H9 (cell line): ENCODE data around the gene GABPB2. TPM values are rescaled to one million over a fixed set of nuclear protein-coding genes. Genes with fewer than 3 reads are reported as not detected.
"Not testable (repeated sequence)": the region's sequence is repeated elsewhere in the genome, so short reads cannot be mapped to it uniquely, and the experiment has no call there.

Experiments
- DNase-seq: peaks from one replicate; pipeline ENCODE4 v3.0.0-alpha.2; 2017
- H2AFZ ChIP-seq: one replicate; pipeline ENCODE4 v1.6.1; 2013; ENCODE audit warnings: mild to moderate bottlenecking, low read length, control low read depth, moderate library complexity
- H2AK5ac ChIP-seq: 2 replicates; pipeline ENCODE4 v1.6.1; 2013; ENCODE audit warnings: low read length, control low read depth, mixed read lengths; ENCODE audit not compliant: insufficient read length
- H2BK120ac ChIP-seq: one replicate; pipeline ENCODE4 v1.6.1; 2013; ENCODE audit warnings: low read depth, mild to moderate bottlenecking, low read length, control low read depth, inconsistent platforms; ENCODE audit not compliant: poor library complexity, severe bottlenecking
- H2BK12ac ChIP-seq: 2 replicates; pipeline ENCODE4 v1.6.1; 2013; ENCODE audit warnings: low read length, control low read depth, mixed read lengths, low read depth; ENCODE audit not compliant: insufficient read length
- H2BK15ac ChIP-seq: 2 replicates; pipeline ENCODE4 v1.6.1; 2013; ENCODE audit warnings: low read depth, low read length, control low read depth
- H2BK20ac ChIP-seq: one replicate; pipeline ENCODE4 v1.6.1; 2013; ENCODE audit warnings: low read depth, mild to moderate bottlenecking, low read length, control low read depth, inconsistent platforms; ENCODE audit not compliant: poor library complexity, severe bottlenecking
- H2BK5ac ChIP-seq: 2 replicates; pipeline ENCODE4 v1.6.1; 2013; ENCODE audit warnings: low read length, control low read depth, mixed read lengths; ENCODE audit not compliant: insufficient read length
- H3K14ac ChIP-seq: 2 replicates; pipeline ENCODE4 v1.6.1; 2013; ENCODE audit warnings: low read length, control low read depth; ENCODE audit not compliant: insufficient read depth
- H3K18ac ChIP-seq: 2 replicates; pipeline ENCODE4 v1.6.1; 2013; ENCODE audit warnings: low read depth, mild to moderate bottlenecking, mixed read lengths, low read length, control low read depth; ENCODE audit not compliant: insufficient read length
- H3K23ac ChIP-seq: 2 replicates; pipeline ENCODE4 v1.6.1; 2013; ENCODE audit warnings: low read length, control low read depth, mixed read lengths, low read depth; ENCODE audit not compliant: insufficient read length
- H3K23me2 ChIP-seq: 2 replicates; pipeline ENCODE4 v1.6.1; 2013; ENCODE audit warnings: low read depth, mild to moderate bottlenecking, mixed read lengths, low read length, control low read depth; ENCODE audit not compliant: insufficient read length, poor library complexity, severe bottlenecking
- H3K27ac ChIP-seq: 2 replicates; pipeline ENCODE4 v1.5.1; 2013; ENCODE audit warnings: low read length, control low read depth, mixed read lengths, low read depth; ENCODE audit not compliant: insufficient read length
- H3K27me3 ChIP-seq: 2 replicates; pipeline ENCODE4 v1.6.1; 2013; ENCODE audit warnings: low read length, control low read depth, inconsistent platforms; ENCODE audit not compliant: insufficient read depth
- H3K4ac ChIP-seq: 2 replicates; pipeline ENCODE4 v1.6.1; 2013; ENCODE audit warnings: low read depth, mild to moderate bottlenecking, control low read depth, inconsistent platforms, low read length, moderate library complexity
- H3K4me1 ChIP-seq: 2 replicates; pipeline ENCODE4 v1.6.1; 2013; ENCODE audit warnings: low read length, control low read depth, inconsistent platforms; ENCODE audit not compliant: insufficient read depth
- H3K4me2 ChIP-seq: 2 replicates; pipeline ENCODE4 v1.6.1; 2013; ENCODE audit warnings: low read length, control low read depth, mixed read lengths; ENCODE audit not compliant: insufficient read length, insufficient read depth
- H3K56ac ChIP-seq: 2 replicates; pipeline ENCODE4 v1.6.1; 2013; ENCODE audit warnings: low read depth, mild to moderate bottlenecking, mixed read lengths, low read length, control low read depth; ENCODE audit not compliant: insufficient read length
- H3K79me1 ChIP-seq: 2 replicates; pipeline ENCODE4 v1.6.1; 2013; ENCODE audit warnings: low read depth, mild to moderate bottlenecking, moderate library complexity, low read length, control low read depth, inconsistent platforms; ENCODE audit not compliant: insufficient read depth, poor library complexity, severe bottlenecking
- H3K79me2 ChIP-seq: 2 replicates; pipeline ENCODE4 v1.6.1; 2013; ENCODE audit warnings: low read length, control low read depth, inconsistent platforms; ENCODE audit not compliant: insufficient read depth
- H3K9ac ChIP-seq: 2 replicates; pipeline ENCODE4 v1.6.1; 2013; ENCODE audit warnings: low read length, control low read depth, mixed read lengths; ENCODE audit not compliant: insufficient read length; ENCODE audit errors: extremely low read depth
- H3K9me3 ChIP-seq: one replicate; pipeline ENCODE4 v1.6.1; 2013; ENCODE audit warnings: low read depth, low read length, inconsistent platforms; ENCODE audit not compliant: control insufficient read depth
- H3T11ph ChIP-seq: one replicate; pipeline ENCODE4 v1.6.1; 2013; ENCODE audit warnings: mild to moderate bottlenecking, low read length, control low read depth, inconsistent platforms
- H4K20me1 ChIP-seq: one replicate; pipeline ENCODE4 v1.6.1; 2013; ENCODE audit not compliant: control insufficient read depth, insufficient read length, insufficient read depth
- H4K5ac ChIP-seq: 2 replicates; pipeline ENCODE4 v1.6.1; 2013; ENCODE audit warnings: low read depth, mild to moderate bottlenecking, mixed read lengths, low read length, control low read depth; ENCODE audit not compliant: insufficient read length
- H4K8ac ChIP-seq: replicated peaks from 2 replicates; pipeline ENCODE4 v1.6.1; 2013; ENCODE audit warnings: low read length, control low read depth, mixed read lengths, low read depth; ENCODE audit not compliant: insufficient read length
- H4K91ac ChIP-seq: 2 replicates; pipeline ENCODE4 v1.6.1; 2013; ENCODE audit warnings: low read depth, mild to moderate bottlenecking, moderate library complexity, mixed read lengths, low read length, control low read depth; ENCODE audit not compliant: insufficient read length
- H3K27ac Mint-ChIP-seq, 3 experiments: 2 replicates in 2 of 3; 3 replicates in 1 of 3; pipeline ENCODE4 v1.8.0; 2020 to 2021; ENCODE audit warnings: mixed read lengths in 3 of 3, mild to moderate bottlenecking in 1 of 3, moderate library complexity in 1 of 3
- H3K27me3 Mint-ChIP-seq: 2 replicates; pipeline ENCODE4 v1.8.0; 2021; ENCODE audit warnings: low read depth, mild to moderate bottlenecking, moderate library complexity, mixed read lengths
- H3K36me3 Mint-ChIP-seq, 3 experiments: 2 replicates in 2 of 3; 3 replicates in 1 of 3; pipeline ENCODE4 v1.8.0; 2020 to 2021; ENCODE audit warnings: low read depth in 3 of 3, mixed read lengths in 3 of 3; ENCODE audit not compliant: insufficient read depth in 1 of 3
- H3K4me1 Mint-ChIP-seq, 2 experiments: 2 replicates each; pipeline ENCODE4 v1.8.0; 2020; ENCODE audit warnings: mixed read lengths in 2 of 2
- H3K4me3 Mint-ChIP-seq, 2 experiments: 2 replicates in 1 of 2; 3 replicates in 1 of 2; pipeline ENCODE4 v1.8.0; 2020 to 2021; ENCODE audit warnings: mild to moderate bottlenecking in 2 of 2, mixed read lengths in 2 of 2, moderate library complexity in 1 of 2
- H3K9me3 Mint-ChIP-seq, 2 experiments: 2 replicates in 1 of 2; 3 replicates in 1 of 2; pipeline ENCODE4 v1.8.0; 2020; ENCODE audit warnings: mild to moderate bottlenecking in 2 of 2, mixed read lengths in 2 of 2, moderate library complexity in 1 of 2
- CTCF ChIP-seq: fragments of 200-600 bp; sonication (generic); conservative IDR thresholded peaks from 3 replicates; pipeline ENCODE4 v1.8.0; 2021; ENCODE audit warnings: antibody characterized with exemption, mild to moderate bottlenecking
- WGBS: extraction: QIAGEN DNeasy Blood & Tissue Kit; methylation state at CpG from one replicate; pipeline ENCODE4 v1.1.7; 2013; ENCODE audit warnings: missing lambda C conversion rate, low lambda C conversion rate, mixed read lengths; ENCODE audit not compliant: insufficient read length; ENCODE audit errors: extremely low coverage; 5-methylcytosine and 5-hydroxymethylcytosine counted together
- total RNA-seq: library from RNA; stranded (reverse); gene quantifications from 2 replicates; pipeline ENCODE4 v1.2.1, GENCODE V29; 2021

GABPB2 gene
- total RNA-seq, 1 experiment from 2014 or later = 4.1 TPM

- TF ChIP-seq CTCF = no peak
- no peak overlapping the region for H4K91ac ChIP-seq
- H3K27ac ChIP-seq = no peak overlapping the region
- H3K4me1 ChIP-seq = no peaks in the 10 kb centered on the region
- H3K14ac ChIP-seq = no peak overlapping the region
- no peak overlapping the region for H2AK5ac ChIP-seq
- Mint-ChIP-seq H3K9me3 (no peaks in the 10 kb centered on the region), H3K4me1 (peaks cover 6 to 8% of the 10 kb centered on the region in 2 experiments), H3K27me3 (no peaks in the 10 kb centered on the region), H3K4me3 (no peak overlapping the region), H3K27ac (no peak overlapping the region; a peak in 1 of 7 replicates), H3K36me3 (no peaks in the 10 kb centered on the region)
- H3K18ac ChIP-seq = no peak overlapping the region
- H2BK12ac ChIP-seq = no peak overlapping the region
- no peak overlapping the region for H3K56ac ChIP-seq
- H3K27me3 ChIP-seq = no peaks in the 10 kb centered on the region
- H3K4ac ChIP-seq = no peak overlapping the region
- no peaks in the 10 kb centered on the region for H4K20me1 ChIP-seq
- no peak overlapping the region for H2BK120ac ChIP-seq
- no peak for DNase-seq
- no peak overlapping the region for H3K23ac ChIP-seq
- no peak overlapping the region for H2BK5ac ChIP-seq
- no CpG with 5 or more reads among the region's 4 CpGs for WGBS
- no peaks in the 10 kb centered on the region for H3K79me2 ChIP-seq
- no peak overlapping the region for H3K4me2 ChIP-seq
- H3T11ph ChIP-seq = no peak overlapping the region
- no peak overlapping the region for H2AFZ ChIP-seq
- H3K79me1 ChIP-seq = no peaks in the 10 kb centered on the region
- no peak overlapping the region for H2BK20ac ChIP-seq
- no peak overlapping the region for H3K9ac ChIP-seq
- H2BK15ac ChIP-seq = no peak overlapping the region
- H3K9me3 ChIP-seq = no peaks in the 10 kb centered on the region
- no peaks in the 10 kb centered on the region for H3K23me2 ChIP-seq
- no peak overlapping the region for H4K8ac ChIP-seq
- H4K5ac ChIP-seq = no peak overlapping the region
Observed at GRCh38 chr1:151085953-151086559, 15.5 kb downstream of the GABPB2 start.

GRCh38 chr1:151097426-151097825 is 26.9 kb downstream of the GABPB2 start:
- not testable (repeated sequence) for H4K5ac ChIP-seq, H3K9me3 ChIP-seq, H3K23me2 ChIP-seq, H3K79me2 ChIP-seq, H3K9ac ChIP-seq, H3K79me1 ChIP-seq, H3K27me3 ChIP-seq, H3K27ac ChIP-seq, H2AFZ ChIP-seq, H3K56ac ChIP-seq, H3K4me3 Mint-ChIP-seq, H3K4me2 ChIP-seq, H2BK120ac ChIP-seq, H3K18ac ChIP-seq, H2BK15ac ChIP-seq, H3K27ac Mint-ChIP-seq, H3T11ph ChIP-seq, H3K9me3 Mint-ChIP-seq, H3K14ac ChIP-seq, H3K4me1 ChIP-seq, H4K91ac ChIP-seq, H2BK5ac ChIP-seq, H3K4ac ChIP-seq, H3K27me3 Mint-ChIP-seq, H3K4me1 Mint-ChIP-seq, H4K8ac ChIP-seq, H2BK12ac ChIP-seq, H4K20me1 ChIP-seq, H2BK20ac ChIP-seq, H3K36me3 Mint-ChIP-seq, H2AK5ac ChIP-seq, H3K23ac ChIP-seq, DNase-seq
- WGBS = no CpG with 5 or more reads among the region's 6 CpGs
